OCI-M1 (cell line): ENCODE measurements around the gene TIMM10B.

Source experiments
- DNase-seq: peaks from one replicate; lab custom pipeline; 2025; lab: John Stamatoyannopoulos, UW

The TIMM10B gene

GRCh38 chr11:6472934-6473333 lies 8.4 kb upstream of the TIMM10B start:
- no peak for DNase-seq

- peak; percentile 87 for DNase-seq
These were observed 7.6 kb upstream of the TIMM10B start, which contains the start of gene TRIM3 for GRCh38 chr11:6473451-6474412. TRIM3 (minus strand) TSS chr11:6473941; CDS start chr11:6465695, 8,246 bp downstream.

- DNase-seq: no peak
These were observed 6.9 kb upstream of the TIMM10B start for GRCh38 chr11:6474413-6474792.

GRCh38 chr11:6474806-6475500 lies 6.3 kb upstream of the TIMM10B start:
- DNase-seq: peak; percentile 26

GRCh38 chr11:6475936-6476335 lies 5.4 kb upstream of the TIMM10B start:
- DNase-seq: peak; percentile 33

GRCh38 chr11:6476571-6476970 lies 4.7 kb upstream of the TIMM10B start:
- no peak for DNase-seq

- DNase-seq: no peak
These were observed 894 bp upstream of the TIMM10B start for GRCh38 chr11:6480299-6480914.

GRCh38 chr11:6481924-6482275 lies 599 bp downstream of the TIMM10B start:
- DNase-seq: no peak

- no peak for DNase-seq
These were observed 1.1 kb downstream of the TIMM10B start for GRCh38 chr11:6482441-6482840.

GRCh38 chr11:6483015-6483414 lies 1.7 kb downstream of the TIMM10B start:
- DNase-seq: no peak

- DNase-seq: no peak
These were observed 4.4 kb downstream of the TIMM10B start for GRCh38 chr11:6485661-6486060.

GRCh38 chr11:6486256-6486655 lies 5.0 kb downstream of the TIMM10B start:
- no peak for DNase-seq

GRCh38 chr11:6486938-6487337 lies 5.6 kb downstream of the TIMM10B start:
- DNase-seq: no peak

- no peak for DNase-seq
These were observed 7.0 kb downstream of the TIMM10B start for GRCh38 chr11:6488342-6488741.

- DNase-seq: no peak
These were observed 7.5 kb downstream of the TIMM10B start for GRCh38 chr11:6488821-6489220.

GRCh38 chr11:6489306-6489705 lies 8.0 kb downstream of the TIMM10B start:
- no peak for DNase-seq

GRCh38 chr11:6497069-6497839 lies 16.0 kb downstream of the TIMM10B start, which contains the start of gene DNHD1:
DNHD1 (plus strand) TSS chr11:6497280; CDS start chr11:6498216, 936 bp downstream.
- no peak for DNase-seq

- no peak for DNase-seq
These were observed 16.8 kb downstream of the TIMM10B start for GRCh38 chr11:6498121-6498520.

- DNase-seq: no peak
These were observed 17.2 kb downstream of the TIMM10B start for GRCh38 chr11:6498544-6498943.

- no peak for DNase-seq
These were observed 21.1 kb downstream of the TIMM10B start for GRCh38 chr11:6502382-6502781.

GRCh38 chr11:6504166-6504565 lies 22.9 kb downstream of the TIMM10B start:
- no peak for DNase-seq
